GOT3 (cell line): Measurements from ENCODE around the gene COL4A6.
"Not testable (repeated sequence)": the region's sequence is repeated elsewhere in the genome, so short reads cannot be mapped to it uniquely, and the experiment has no call there.

ENCODE experiments used
- DNase-seq: peaks from one replicate; lab custom pipeline; 2025; ENCODE audit warnings: mixed read lengths; lab: John Stamatoyannopoulos, UW

COL4A6 gene

DNA sequence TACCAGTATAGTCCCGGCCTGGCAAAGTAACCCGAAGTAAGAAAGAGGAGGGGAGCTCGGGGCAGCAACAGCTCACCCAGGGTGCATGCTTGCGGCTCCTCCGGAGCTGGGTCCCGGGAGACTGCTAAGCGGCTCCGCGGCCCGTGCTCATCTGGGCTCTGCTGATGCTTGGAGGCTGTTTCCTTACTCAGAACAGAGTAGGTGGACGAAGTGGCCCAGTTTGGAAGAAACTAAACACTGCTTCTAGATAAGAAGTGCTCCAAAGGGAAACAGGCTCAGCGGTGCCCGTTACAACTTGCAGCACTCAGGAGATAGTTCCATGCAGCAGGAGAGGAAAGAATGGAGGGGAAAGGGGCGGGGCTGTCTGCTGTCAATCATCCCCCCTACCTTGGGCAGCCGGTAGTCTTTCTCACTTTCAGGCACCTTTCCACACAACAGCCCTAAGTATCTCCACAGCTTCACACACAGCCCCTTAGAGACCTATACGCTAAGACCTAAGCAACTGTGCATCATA lies at the start of gene COL4A6:
Gene COL4A6 (minus strand): TSS at position 313 of the 514 bp plus-strand sequence. CDS start 226 bp downstream, at position 87.
- DNase-seq = no peak

DNA sequence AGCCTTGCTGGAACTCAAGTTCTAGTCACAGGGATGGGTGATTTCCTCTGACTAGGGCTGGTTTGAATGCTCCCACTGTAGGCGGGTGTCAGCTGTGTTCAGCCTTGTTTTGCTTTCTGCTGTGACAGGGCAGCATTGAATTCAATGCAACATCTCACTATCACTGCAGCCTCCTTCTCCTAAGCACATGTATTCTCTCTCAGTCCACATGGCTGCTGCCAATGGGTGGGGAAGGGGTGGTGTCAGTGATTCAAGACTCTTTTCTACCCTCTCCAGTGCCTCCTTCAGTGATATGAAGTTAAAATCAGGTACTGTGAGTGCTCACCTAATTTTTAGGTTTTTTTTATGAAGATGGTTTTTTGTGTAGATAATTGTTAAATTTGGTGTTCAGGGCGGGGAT lies 47.7 kb upstream of the COL4A6 start:
- no peak for DNase-seq

DNA sequence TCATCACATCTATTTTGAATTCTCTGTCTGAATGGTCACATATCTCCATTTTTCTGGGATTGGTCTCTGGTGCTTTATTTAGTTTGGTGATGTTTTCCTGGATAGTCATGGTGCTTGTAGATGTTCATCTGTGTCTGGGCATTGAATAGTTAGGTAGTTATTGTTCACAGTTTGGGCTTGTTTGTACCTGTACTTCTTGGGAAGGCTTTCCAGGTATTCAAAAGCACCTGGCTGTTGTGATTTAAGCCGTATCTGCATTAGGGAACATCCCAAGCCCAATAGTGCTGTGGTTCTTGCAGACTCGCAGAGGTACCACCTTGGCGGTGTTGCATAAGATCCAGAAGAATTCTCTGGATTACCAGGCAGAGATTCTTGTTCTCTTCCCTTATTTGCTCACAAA lies 46.0 kb upstream of the COL4A6 start:
- DNase-seq = no peak

DNA sequence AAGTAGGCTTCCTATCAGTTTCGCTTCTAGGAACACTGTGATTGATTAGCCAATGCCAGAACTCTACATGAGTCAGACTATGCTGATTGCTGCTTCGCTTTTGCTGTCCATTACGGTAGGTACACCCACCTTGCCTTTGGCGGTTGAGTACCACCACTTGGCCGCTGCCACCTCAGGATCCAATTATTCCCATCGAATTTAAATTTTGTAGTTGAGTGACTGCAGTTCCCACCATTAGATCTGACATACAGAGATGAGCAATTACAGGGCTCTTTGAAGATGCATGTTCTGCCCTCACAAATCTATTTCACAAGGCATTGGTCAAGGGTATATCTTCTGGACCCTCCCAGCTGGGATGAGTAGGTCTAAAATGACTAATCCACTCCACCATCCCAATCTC lies 43.3 kb upstream of the COL4A6 start:
- DNase-seq = not testable (repeated sequence)

DNA sequence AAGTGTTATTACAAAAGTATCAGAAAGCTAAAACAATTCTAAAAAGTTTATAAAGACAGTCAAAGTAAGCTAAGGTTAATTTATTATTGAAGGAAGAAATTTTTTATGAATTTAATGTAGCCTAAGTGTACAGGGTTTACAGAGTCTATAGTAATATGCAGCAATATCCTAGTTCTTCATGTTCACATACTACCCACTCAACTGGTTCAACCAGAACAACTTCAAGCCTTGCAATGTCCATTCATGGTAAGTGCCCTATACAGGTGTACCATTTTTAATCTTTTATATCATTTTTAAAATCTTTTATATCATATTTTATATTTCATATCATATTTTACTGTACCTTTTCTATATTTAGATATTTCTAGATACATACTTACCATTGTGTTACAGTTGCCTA lies 35.8 kb upstream of the COL4A6 start:
- no peak for DNase-seq

DNA sequence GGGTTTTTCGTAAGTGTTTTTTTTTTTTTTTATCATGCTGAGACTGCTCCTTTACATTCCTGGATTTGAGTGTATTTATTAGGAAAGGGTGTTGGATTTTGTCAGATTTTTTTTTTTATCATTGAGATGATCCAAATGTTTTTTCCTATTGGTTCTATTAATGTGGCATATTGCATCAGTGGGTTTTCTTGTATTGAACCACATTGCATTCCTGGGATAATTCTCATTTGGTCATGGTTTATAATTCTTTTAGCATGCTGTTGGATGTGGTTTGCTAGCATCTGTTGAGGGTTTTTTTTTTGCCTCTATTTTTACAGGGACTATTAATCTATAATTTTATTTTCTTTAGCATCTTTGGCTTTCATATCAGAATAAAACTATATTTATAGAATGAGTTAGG lies 30.3 kb upstream of the COL4A6 start:
- DNase-seq = no peak

DNA sequence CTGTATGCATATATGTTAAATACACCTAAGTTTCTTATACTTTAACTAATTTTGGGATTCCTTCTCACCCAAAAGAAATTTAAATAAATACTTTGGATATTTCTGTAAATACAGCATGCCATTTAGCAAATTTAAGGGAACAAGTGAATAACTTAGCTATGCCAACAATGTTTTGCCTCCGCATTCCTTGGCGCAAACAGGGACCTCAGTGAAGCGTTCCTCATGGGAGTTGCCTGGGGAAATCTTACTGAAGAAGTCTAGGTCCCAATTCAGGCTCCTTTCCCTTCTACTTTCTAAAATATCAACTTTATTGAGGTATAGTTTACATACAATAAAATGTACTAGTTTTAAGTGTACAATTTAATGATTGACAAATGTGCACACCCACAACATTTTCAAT lies 26.4 kb upstream of the COL4A6 start:
- no peak for DNase-seq

DNA sequence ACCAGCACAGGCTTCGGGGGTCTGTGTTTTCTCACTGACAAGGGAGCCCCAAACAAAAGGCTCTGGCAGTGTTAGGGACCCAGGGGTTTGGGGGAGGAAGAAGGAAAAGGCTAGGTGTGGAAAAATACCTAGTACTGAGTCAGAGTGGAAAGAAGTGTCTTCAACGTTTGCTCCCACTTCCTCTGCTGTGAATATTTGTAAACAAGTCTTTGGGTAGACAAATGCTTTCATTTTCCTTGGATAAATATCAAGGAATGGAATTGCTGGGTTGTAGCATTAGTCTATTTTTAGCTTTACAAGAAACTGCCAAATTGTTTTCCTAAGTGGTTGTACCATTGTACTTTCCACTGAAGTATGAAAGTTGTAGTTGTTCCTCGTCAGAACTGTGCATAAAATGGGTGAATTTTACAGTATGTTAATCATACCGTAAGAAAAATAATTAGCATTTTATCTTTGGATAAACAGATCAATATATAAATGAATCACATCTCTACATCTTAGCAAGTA lies 18.8 kb upstream of the COL4A6 start:
- DNase-seq = no peak

DNA sequence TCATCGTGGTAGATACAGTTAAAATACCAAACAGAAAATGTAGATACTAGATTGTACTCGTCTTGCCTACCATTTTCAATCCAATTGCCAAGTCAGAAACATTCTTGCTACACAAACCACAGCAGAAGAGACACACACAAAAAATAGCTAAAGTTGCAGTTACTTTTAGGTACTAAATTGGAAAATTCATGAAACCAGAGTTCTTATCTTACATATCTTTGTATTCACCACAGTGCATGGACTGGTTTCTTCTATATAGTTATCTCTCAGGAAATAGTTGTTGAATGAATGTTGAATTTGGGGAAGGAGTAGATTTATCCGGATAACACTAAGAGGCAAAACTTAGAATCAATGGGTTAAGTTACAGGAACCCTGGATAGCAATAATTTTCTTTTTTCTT lies 15.6 kb upstream of the COL4A6 start:
- DNase-seq = no peak

DNA sequence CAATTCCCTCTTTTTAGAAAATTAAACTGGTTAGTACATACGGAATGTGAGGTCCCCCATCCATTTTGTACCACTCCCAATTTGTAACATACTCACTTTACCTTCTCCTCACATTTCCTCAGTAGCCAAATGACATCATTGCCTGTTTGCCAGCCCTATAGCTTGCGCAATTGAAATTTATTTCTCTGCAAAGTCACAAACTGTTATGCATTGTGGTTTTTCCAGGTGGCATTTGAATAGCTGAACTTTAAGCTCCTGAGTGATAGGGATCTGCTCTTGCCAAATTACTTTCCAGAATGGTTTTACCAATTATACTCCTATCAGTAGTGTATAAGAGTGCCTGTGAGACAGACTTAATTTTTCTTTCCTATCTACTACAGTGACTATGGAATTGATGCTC lies 9.1 kb upstream of the COL4A6 start:
- DNase-seq = no peak

DNA sequence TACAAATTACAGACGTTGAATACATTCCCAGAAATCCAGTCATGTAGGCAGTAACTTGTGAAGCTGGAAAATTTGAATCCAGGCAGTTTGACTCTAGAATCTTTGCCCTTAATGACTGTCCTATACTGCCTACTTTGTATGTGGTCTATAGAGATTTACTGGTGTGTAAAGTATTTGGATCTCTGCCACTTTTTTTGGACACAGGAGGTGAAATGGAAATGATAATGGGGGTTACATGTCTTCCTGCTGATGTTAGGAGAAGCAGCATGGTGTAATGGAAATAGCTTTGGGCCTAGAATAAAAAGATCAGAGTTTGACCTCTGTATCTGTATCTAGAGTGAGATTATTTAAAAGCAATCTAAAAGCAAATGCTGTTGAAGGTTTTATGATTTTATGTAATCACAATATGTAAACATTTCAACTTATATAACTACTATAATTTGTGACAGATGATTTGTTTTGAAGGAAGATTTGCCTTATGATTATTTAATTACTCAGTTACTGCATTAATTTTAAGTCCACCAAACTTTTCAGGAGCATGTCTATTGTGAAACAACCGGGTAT lies 4.8 kb upstream of the COL4A6 start:
- no peak for DNase-seq

DNA sequence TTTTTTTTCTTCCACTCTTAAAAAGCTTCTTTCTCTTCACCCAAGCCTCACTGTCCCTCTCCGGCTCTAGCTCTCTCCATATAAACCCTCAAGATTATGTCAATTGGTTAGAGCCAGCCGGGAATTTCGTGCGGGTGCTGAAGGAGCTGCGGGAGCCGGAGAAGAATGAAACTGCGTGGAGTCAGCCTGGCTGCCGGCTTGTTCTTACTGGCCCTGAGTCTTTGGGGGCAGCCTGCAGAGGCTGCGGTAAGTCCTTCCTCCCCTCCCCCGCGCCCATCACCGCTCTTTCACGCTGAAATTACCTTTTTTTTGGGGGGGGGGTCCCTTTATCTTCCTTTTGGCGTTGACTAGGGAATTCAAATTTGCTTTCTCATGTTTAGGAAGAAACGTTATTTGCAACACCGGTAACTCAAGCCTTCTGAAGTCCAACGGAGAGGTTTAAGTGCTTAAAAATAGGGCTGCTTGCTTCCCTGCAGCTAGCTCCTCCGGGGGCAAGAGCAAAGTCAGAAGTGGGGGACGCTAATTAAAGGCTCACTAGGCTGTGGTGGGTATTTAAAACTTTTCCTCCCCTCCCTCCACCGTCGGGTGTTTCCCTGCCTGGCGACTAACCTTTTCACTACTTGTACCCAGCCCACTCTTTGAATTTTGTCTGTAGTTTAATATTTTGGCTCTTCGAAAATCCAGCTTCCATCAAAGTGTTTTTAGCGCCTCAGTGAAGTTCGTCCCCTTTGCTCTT lies 1.9 kb upstream of the COL4A6 start:
- no peak for DNase-seq

DNA sequence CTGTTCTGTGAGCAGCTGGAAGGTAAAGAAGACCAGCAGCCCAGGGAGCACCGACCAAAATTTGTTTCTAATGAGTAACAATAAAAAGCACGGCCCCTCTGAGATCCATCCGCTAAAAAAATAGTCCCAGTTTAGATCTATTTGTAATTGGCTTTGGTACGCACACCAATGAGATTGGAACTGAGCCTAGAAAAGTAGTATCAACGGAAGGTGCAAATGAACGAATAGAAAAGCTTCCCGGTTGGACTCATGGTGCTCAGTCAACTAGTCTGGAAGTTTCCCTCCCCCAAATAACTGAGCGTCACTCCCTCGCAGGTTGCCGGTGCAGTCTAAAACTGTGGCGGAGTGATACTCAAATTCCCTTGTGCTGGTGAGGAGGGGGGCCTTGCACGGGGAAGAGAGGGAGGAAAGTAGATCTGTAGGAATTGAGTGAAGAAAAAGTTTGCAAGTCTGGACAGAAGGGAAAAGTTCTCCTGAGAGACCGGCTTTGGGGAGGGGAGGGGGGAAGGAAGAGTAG lies 1.3 kb upstream of the COL4A6 start, which contains the start of gene COL4A5:
Gene COL4A5 (plus strand): TSS at position 413 of the 517 bp plus-strand sequence. CDS start 288 bp downstream, outside the sequence.
- DNase-seq = peak; percentile 15

DNA sequence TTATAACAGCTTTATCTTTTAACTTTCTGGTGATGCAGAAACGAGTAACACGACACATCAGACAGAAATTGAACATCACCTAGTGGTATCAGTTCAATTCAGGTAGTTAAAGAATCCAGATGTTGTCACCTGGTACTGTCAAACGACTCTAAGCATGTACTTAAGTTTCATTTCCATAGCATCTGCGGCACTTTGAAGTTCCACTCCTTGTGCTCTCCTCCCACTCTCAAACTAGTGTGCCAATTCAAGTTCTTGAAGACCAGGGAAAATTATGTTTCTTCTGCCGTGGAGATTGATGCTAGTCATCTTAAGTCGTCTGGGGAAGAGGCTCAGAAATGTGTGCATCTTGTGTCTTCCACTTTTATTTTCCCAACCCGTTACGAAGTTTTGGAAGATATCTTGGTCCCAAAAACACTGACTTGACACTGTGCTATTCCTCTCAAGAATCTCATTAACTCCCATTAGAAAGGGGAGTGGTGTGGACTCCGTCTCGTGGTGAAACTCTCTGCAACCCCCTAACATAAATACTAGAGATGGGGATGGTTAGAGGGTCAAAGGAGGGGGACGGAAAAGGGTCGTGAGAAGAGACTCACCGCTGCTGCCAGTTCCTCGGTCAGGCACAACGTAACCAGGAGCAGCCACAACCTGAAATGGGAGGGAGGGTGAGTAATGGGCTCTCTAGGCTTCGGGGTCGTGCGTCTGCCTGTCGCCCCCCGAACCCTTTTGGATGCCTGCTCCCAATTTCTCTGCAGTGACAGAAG lies 693 bp downstream of the COL4A6 start:
- no peak for DNase-seq

DNA sequence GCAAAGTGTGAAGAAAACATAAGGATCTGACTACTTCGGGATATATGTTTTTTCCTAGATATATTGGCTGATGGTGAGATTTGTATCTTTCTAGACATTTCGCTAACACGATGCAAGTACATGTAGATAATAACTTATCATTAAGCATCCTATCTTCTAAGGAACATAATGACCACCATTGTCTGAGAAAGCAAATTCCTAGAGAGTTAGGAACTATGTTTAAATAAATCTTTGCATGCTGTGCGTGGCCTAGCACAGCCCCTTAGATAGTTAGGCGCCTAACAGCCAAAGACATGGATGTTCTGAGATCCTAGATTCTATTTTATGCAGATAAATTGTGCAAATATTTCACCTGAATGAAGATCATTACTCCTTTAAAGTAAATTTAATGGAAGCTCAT lies 3.0 kb downstream of the COL4A6 start:
- no peak for DNase-seq

DNA sequence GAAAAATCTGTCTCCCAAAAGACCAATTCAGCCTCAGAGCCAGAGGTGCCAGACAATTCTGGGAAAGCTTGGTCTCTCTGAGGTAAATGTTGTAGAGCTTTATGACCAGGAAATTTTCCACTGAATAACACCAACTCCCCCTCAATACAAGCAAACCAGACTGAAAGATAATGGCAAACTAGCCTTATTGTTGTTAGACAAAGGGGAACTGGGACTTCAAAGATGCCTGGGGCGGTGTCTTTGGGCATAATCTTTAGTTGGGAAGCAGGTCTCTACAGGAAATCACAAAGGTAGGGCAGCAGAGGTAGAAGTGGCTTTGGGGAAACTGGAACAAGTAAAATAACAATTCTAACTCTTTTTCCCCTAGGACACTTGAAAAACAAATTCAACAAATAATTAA lies 12.0 kb downstream of the COL4A6 start:
- no peak for DNase-seq

DNA sequence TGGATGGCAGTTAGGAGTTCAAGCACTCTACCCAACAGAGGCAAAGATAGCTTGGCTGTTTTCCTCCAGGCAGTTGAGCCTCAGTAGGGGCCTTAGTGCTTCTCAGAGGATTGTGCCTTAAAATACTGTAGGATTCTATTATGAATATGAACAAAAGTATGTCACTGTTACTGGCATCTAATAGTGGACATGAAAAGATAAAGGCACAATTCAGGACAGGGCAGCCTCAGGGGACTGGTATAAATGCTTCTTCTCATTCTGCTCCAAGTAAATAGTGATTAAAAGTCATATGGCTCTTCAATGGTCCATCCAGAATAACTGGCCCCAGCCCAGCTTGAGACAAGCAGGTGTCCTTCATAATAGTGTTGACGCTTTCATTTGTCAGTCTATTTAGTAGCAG lies 17.7 kb downstream of the COL4A6 start:
- no peak for DNase-seq

DNA sequence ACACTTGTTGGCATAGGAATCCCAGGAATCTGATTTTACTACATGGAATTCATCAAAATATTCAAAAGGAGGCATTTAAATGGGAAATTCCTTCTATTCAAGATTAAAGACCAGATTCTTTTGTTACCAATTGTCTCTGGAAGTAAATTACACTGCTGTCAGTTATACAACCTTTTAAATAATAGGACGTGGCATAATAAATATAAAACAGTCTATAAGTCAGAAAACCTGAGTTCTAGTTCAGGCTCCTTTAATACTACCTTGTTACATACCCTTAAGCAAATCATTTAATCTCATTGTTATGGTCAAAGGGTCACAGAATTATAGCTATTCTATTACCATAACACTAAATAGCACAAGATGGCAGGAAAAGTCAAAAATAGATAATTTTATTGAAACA lies 18.8 kb downstream of the COL4A6 start:
- DNase-seq = no peak

DNA sequence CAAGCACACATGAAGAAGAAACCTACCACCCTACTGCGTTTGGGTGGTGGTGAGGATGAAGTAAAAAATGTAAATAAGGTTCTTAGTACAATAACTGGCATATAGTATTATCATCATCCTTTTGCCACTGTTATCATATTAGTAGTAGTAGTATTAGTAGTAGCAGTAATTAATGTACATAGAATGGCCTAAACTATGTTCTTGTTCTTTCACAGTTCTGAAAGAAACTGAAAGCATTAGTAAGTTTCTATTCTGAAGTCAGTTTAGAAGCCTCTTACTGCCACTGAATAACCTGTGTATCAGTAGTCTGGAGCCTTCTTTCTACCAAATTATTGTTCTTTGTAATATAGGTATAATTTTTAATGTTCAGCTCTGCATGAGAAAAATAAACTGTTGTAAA lies 21.0 kb downstream of the COL4A6 start:
- no peak for DNase-seq

DNA sequence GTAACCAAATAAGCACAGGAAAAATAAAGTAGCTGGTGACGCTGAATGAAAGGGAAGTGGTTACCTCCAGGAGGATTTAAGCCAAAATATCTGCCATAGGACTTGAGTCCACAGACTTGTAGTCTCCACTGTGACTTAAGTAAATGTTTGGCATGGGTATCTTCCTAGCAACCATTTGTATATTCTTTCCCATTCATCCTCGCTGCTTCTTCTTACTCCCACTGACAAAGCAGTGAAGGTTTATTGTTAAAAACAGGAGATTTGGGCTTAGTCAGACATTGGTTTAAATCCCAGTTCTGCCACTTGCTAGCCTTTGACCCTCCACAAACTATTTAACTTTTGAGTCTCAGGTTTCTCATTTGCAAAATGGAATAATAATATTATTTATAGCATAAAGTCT lies 22.3 kb downstream of the COL4A6 start:
- no peak for DNase-seq

DNA sequence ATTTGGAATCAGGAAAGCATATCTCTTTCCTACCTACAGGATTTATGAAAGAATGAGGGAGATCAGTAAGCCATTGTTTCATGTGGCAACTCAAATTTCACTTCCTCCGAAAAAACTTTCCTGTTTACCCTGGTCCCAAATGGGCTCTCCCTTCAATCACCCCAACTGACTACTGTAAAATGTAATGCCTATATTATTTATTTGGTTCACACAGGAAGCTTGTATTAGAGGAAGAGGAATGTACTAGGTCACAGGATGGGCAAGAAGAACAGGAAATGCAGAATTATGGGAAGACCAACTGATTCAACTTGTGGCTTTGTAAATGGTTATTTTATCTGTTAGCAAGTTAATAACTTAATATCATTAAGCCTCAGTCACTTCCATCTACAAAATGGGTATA lies 23.1 kb downstream of the COL4A6 start:
- DNase-seq = no peak

DNA sequence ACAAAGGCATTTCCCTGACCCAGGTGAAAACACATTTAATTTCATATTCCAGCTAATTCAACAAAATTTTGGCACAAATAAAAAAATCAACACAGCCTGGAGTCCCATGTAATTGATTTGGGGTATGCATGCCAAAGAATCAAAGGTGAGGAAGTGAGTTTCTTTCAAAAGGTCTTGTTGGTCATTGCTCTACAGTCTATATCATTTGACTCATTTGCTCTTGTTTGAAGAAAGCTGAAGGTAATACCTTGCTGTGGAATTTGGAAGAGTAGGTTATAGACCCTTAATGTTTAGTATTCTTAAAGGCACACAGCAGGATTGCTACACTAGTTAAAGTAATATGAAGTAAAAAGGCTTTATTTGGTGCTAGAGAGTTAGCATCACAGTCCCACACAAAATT lies 25.4 kb downstream of the COL4A6 start:
- no peak for DNase-seq
